Adipose tissue (tissue), 3 donors: ENCODE measurements around the gene RGS7. TPM values are rescaled to one million over a fixed set of nuclear protein-coding genes. Genes with fewer than 3 reads are reported as not detected.

Source experiments
- H3K27ac ChIP-seq: one replicate; pipeline ENCODE4 v1.5.1; 2013; ENCODE audit warnings: low read depth, low read length
- WGBS, 3 donors: extraction: QIAGEN DNeasy Blood & Tissue Kit; methylation state at CpG; one replicate each; pipeline ENCODE4 v1.1.7; 2013; 5-methylcytosine and 5-hydroxymethylcytosine counted together
- polyA plus RNA-seq, 3 donors: library from polyadenylated mRNA; stranded (reverse); fragments of 200-250 nt; gene quantifications; one replicate each; pipeline ENCODE4 v1.2.3, GENCODE V29; 2013
- donor health status: healthy with polysubstance abuse.
- donor health status: Bipolar disorder and iron deficiency.
- donor health status: healthy.

The RGS7 gene
- polyA plus RNA-seq, result under 1 TPM in 2 of 3 donors, not detected in 1; 0.13 to 0.28 TPM

- H3K27ac ChIP-seq, result no peak within 1 kb of the TSS
- 0 to 1% (median 1%) methylated on average over 57 to 105 of the region's 105 CpGs for WGBS, 3 donors
These were observed at the start of gene RGS7 for GRCh38 chr1:241356519-241357365. TSS of gene RGS7 (minus strand) at chr1:241357205.

GRCh38 chr1:241406421-241406820 is 49.4 kb upstream of the RGS7 start:
- 86 to 97% (median 87%) methylated on average over 3 of the region's 3 CpGs for WGBS, 3 donors
- H3K27ac ChIP-seq, result no peak overlapping the region

- 71 to 81% (median 71%) methylated on average over 6 of the region's 6 CpGs for WGBS, 3 donors
- H3K27ac ChIP-seq, result no peak overlapping the region
These were observed 44.2 kb upstream of the RGS7 start for GRCh38 chr1:241401156-241401555.

GRCh38 chr1:241396747-241397681 is 40.0 kb upstream of the RGS7 start:
- 49 to 57% (median 57%) methylated on average over 6 of the region's 6 CpGs for WGBS, 3 donors
- H3K27ac ChIP-seq, result no peak overlapping the region

- whole genome bisulfite sequencing, 3 donors, result 46 to 64% (median 61%) methylated on average over 5 of the region's 5 CpGs
- H3K27ac ChIP-seq, result no peak overlapping the region
These were observed 35.1 kb upstream of the RGS7 start for GRCh38 chr1:241391926-241392710.

- 71 to 80% (median 78%) methylated on average over 2 of the region's 2 CpGs for WGBS, 3 donors
- H3K27ac ChIP-seq, result no peak overlapping the region
These were observed 33.5 kb upstream of the RGS7 start for GRCh38 chr1:241390526-241390925.

GRCh38 chr1:241389400-241389799 is 32.4 kb upstream of the RGS7 start:
- no peak overlapping the region for H3K27ac ChIP-seq
- 48 to 69% (median 65%) methylated on average over 3 of the region's 3 CpGs for WGBS, 3 donors

GRCh38 chr1:241387216-241387615 is 30.2 kb upstream of the RGS7 start:
- H3K27ac ChIP-seq, result no peak overlapping the region

- no peak overlapping the region for H3K27ac ChIP-seq
- WGBS, 3 donors, result 47 to 65% (median 58%) methylated on average over 2 of the region's 2 CpGs
These were observed 19.7 kb upstream of the RGS7 start for GRCh38 chr1:241376701-241377100.

- WGBS, 3 donors, result 57 to 66% (median 63%) methylated on average over 3 of the region's 3 CpGs
- H3K27ac ChIP-seq, result no peak overlapping the region
These were observed 18.9 kb upstream of the RGS7 start for GRCh38 chr1:241375886-241376285.

- WGBS, 3 donors, result 85 to 87% (median 86%) methylated on average over 4 of the region's 4 CpGs
These were observed 9.2 kb upstream of the RGS7 start for GRCh38 chr1:241366196-241366595.

GRCh38 chr1:241362350-241362749 is 5.3 kb upstream of the RGS7 start:
- H3K27ac ChIP-seq, result no peak overlapping the region
- 56 to 81% (median 75%) methylated on average over 4 of the region's 4 CpGs for WGBS, 3 donors

More at GRCh38 chr1:241366196-241366595, 9.2 kb upstream of the RGS7 start:
- H3K27ac ChIP-seq, result no peak overlapping the region

GRCh38 chr1:241357366-241358340 is 648 bp upstream of the RGS7 start:
- 6 to 8% (median 6%) methylated on average over 21 to 33 of the region's 33 CpGs for WGBS, 3 donors
- H3K27ac ChIP-seq, result no peak overlapping the region

- WGBS, 3 donors, result 3 to 5% (median 4%) methylated on average over 14 of the region's 14 CpGs
- no peak overlapping the region for H3K27ac ChIP-seq
These were observed 852 bp downstream of the RGS7 start for GRCh38 chr1:241356187-241356518.

- 77 to 79% (median 78%) methylated on average over 11 of the region's 11 CpGs for WGBS, 3 donors
- no peak overlapping the region for H3K27ac ChIP-seq
These were observed 1.5 kb downstream of the RGS7 start for GRCh38 chr1:241355311-241356010.

- 87 to 91% (median 91%) methylated on average over 2 of the region's 2 CpGs for WGBS, 3 donors
- no peak overlapping the region for H3K27ac ChIP-seq
These were observed 4.6 kb downstream of the RGS7 start for GRCh38 chr1:241352401-241352800.

GRCh38 chr1:241351841-241352240 is 5.2 kb downstream of the RGS7 start:
- no peak overlapping the region for H3K27ac ChIP-seq
- WGBS, 3 donors, result 56 to 64% (median 58%) methylated on average over 3 of the region's 3 CpGs
